Tibial nerve (tissue), 3 donors: ENCODE results near the gene ELOVL6.

ENCODE experiments used
- POLR2A ChIP-seq, 2 donors: fragments of 450-650 bp; IDR thresholded peaks; one replicate each; pipeline ENCODE4 v1.6.1; 2017; ENCODE audit warnings: antibody characterized with exemption in 2 of 2, mild to moderate bottlenecking in 2 of 2, moderate library complexity in 2 of 2
- TF ChIP-seq, protein P1 (sequence below), 5 experiments: fragments of 200-600 bp in 3 of 5; fragments of 450-650 bp in 2 of 5; sonication (generic) in 3 of 5; IDR thresholded peaks; one replicate each; pipeline ENCODE4 v1.5.1; 2016 to 2019; ENCODE audit warnings: antibody characterized with exemption in 5 of 5, mild to moderate bottlenecking in 3 of 5, moderate library complexity in 2 of 5

DNA sequence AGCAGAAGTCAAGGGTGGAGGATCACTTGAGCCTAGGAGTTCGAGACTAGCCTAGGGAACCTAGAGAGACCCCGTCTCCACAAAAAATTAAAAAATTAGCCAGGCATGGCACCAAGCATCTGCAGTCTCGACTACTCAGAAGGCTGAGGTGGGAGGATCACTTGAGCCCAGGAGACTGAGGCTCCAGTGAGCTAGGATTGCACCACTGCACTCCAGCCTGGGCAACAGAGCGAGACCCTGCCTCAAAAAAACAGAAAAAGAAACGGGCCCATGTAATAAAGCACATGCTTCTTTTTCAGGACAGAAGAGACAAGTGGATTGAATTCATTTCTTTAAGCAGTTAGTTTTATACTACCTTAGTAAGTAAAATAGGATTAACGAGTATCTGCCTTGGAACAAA, 42.0 kb downstream of the ELOVL6 start:
- TF ChIP-seq, protein P1, sequence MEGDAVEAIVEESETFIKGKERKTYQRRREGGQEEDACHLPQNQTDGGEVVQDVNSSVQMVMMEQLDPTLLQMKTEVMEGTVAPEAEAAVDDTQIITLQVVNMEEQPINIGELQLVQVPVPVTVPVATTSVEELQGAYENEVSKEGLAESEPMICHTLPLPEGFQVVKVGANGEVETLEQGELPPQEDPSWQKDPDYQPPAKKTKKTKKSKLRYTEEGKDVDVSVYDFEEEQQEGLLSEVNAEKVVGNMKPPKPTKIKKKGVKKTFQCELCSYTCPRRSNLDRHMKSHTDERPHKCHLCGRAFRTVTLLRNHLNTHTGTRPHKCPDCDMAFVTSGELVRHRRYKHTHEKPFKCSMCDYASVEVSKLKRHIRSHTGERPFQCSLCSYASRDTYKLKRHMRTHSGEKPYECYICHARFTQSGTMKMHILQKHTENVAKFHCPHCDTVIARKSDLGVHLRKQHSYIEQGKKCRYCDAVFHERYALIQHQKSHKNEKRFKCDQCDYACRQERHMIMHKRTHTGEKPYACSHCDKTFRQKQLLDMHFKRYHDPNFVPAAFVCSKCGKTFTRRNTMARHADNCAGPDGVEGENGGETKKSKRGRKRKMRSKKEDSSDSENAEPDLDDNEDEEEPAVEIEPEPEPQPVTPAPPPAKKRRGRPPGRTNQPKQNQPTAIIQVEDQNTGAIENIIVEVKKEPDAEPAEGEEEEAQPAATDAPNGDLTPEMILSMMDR (IDR thresholded peaks at IDR 0.05): no peak
- no peak for TF ChIP-seq POLR2A (IDR thresholded peaks at IDR 0.05)
